PC-3 (cell line): ENCODE results near the gene ICAM2.

Source experiments
- CTCF ChIP-seq: fragments of 300-600 bp; sonication (generic); conservative IDR thresholded peaks from 2 replicates; pipeline ENCODE4 v1.5.1; 2017; ENCODE audit warnings: antibody characterized with exemption, low read depth, mild to moderate bottlenecking, low read length
- EZH2 ChIP-seq: fragments of 300-600 bp; sonication (generic); IDR thresholded peaks from one replicate; pipeline ENCODE4 v1.6.1; 2017; ENCODE audit warnings: antibody characterized with exemption, mild to moderate bottlenecking, low read length; ENCODE audit not compliant: unreplicated experiment

GRCh38 chr17:64004218-64004770 lies 16.1 kb downstream of the ICAM2 start:
- TF ChIP-seq CTCF (no peak), EZH2 (no peak)
